Transverse colon (tissue), 4 donors: ENCODE data around the gene PTCH1. TPM values are rescaled to one million over a fixed set of nuclear protein-coding genes. Genes with fewer than 3 reads are reported as not detected.
A peak's percentile ranks its signal among the peaks of the same experiment; 100 is the strongest.

Source experiments
- DNase-seq: peaks from one replicate; pipeline ENCODE4 v3.0.0-alpha.2; 2019
- H3K27ac ChIP-seq, 4 donors: fragments of 200-600 bp; sonication (generic); 2 replicates each; pipeline ENCODE4 v1.5.1; 2016 to 2018; ENCODE audit warnings: inconsistent platforms in 4 of 4
- H3K27me3 ChIP-seq: fragments of 200-600 bp; sonication (generic); 2 replicates; pipeline ENCODE4 v1.5.1; 2017; ENCODE audit warnings: inconsistent platforms
- H3K36me3 ChIP-seq, 4 donors: fragments of 200-600 bp; sonication (generic); 2 replicates each; pipeline ENCODE4 v1.5.1; 2017 to 2019; ENCODE audit warnings: inconsistent platforms in 4 of 4
- H3K4me1 ChIP-seq, 4 donors: fragments of 200-600 bp; sonication (generic); 2 replicates each; pipeline ENCODE4 v1.5.1; 2017 to 2020; ENCODE audit warnings: inconsistent platforms in 4 of 4
- H3K4me3 ChIP-seq, 4 donors: fragments of 200-600 bp; sonication (generic); 1 replicate in 1 of 4; 2 replicates in 3 of 4; pipeline versions ENCODE4 v1.5.1 to v1.6.1; 2017 to 2019; ENCODE audit warnings: inconsistent platforms in 4 of 4
- H3K9me3 ChIP-seq, 2 donors: fragments of 200-600 bp; sonication (generic); 2 replicates each; pipeline ENCODE4 v1.5.1; 2017 to 2019; ENCODE audit warnings: inconsistent platforms in 2 of 2
- CTCF ChIP-seq, 5 experiments: fragments of 200-600 bp in 3 of 5; fragments of 450-650 bp in 2 of 5; sonication (generic) in 3 of 5; IDR thresholded peaks; 1 replicate in 2 of 5; 2 replicates in 3 of 5; pipeline ENCODE4 v1.5.1; 2016 to 2017; ENCODE audit warnings: antibody characterized with exemption in 5 of 5, inconsistent platforms in 3 of 5, mild to moderate bottlenecking in 2 of 5, moderate library complexity in 1 of 5
- EP300 ChIP-seq: sonication (generic); formaldehyde crosslinking; IDR thresholded peaks from one replicate; pipeline ENCODE4 v1.6.1; 2017; ENCODE audit warnings: antibody characterized with exemption, low read depth
- POLR2A ChIP-seq: fragments of 450-650 bp; IDR thresholded peaks from one replicate; pipeline ENCODE4 v1.6.1; 2016; ENCODE audit warnings: antibody characterized with exemption, mild to moderate bottlenecking, moderate library complexity
- POLR2AphosphoS5 ChIP-seq, 3 donors: sonication (generic); formaldehyde crosslinking; IDR thresholded peaks; one replicate each; pipeline ENCODE4 v1.6.1; 2016; ENCODE audit warnings: antibody characterized with exemption in 3 of 3
- WGBS, 2 donors: methylation state at CpG; one replicate each; pipeline ENCODE4 v1.1.5; 2018; ENCODE audit warnings: low coverage in 1 of 2; 5-methylcytosine and 5-hydroxymethylcytosine counted together
- in situ Hi-C, 4 donors: fragments of 200-750 bp; cut with MboI; loops; one replicate each; pipeline versions ENCODE4 v1.15.0 to v1.15.1; 2017; ENCODE audit warnings: low sequenced_read_pairs in 3 of 4, low pct_ligation_motif_present in 1 of 4, low pct_unique_long_range_greater_than_20kb in 1 of 4
- intact Hi-C: fragments of 100-400 bp; cut with DNase I; formaldehyde crosslinking; loops from one replicate; pipeline ENCODE4 v1.15.1; 2023; ENCODE audit warnings: low total_unique reads
- total RNA-seq, 4 donors: library from RNA; depleted of rRNA; stranded (reverse); fragments of >200 nt; gene quantifications; one replicate each; pipeline ENCODE4 v1.1.0, GENCODE V29; 2016

Gene PTCH1
- total RNA-seq, 4 donors from 2014 or later: 12.3 to 50.9 (median 26.4) TPM

GRCh38 chr9:95499046-95499676 lies 17.6 kb downstream of the PTCH1 start:
- Histone ChIP-seq H3K9me3 (no peaks in the 10 kb centered on the region), H3K27me3 (no peaks in the 10 kb centered on the region), H3K4me1 (peaks cover 0 to 11% (median 6%) of the 10 kb centered on the region in 4 donors), H3K27ac (peak overlapping the region in 3 of 4 donors; percentile 29 to 57 (median 53)), H3K4me3 (no peak overlapping the region), H3K36me3 (no peaks in the 10 kb centered on the region)
- intact Hi-C loops (no loop called here), in situ Hi-C loops (no loop called here)
- 68 to 77% methylated on average over 2 to 6 of the region's 6 CpGs for WGBS, 2 donors
- TF ChIP-seq CTCF (IDR thresholded peaks at IDR 0.05) (no peak), EP300 (no peak), POLR2AphosphoS5 (IDR thresholded peaks at IDR 0.05) (no peak), POLR2A (no peak)
- DNase-seq: no peak

- 80 to 88% methylated on average over 1 to 4 of the region's 4 CpGs for WGBS, 2 donors
- peaks cover 0 to 15% (median 8%) of the 10 kb centered on the region in 4 donors for H3K4me1 ChIP-seq
- H3K27me3 ChIP-seq: no peaks in the 10 kb centered on the region
- H3K36me3 ChIP-seq: no peaks in the 10 kb centered on the region
- intact Hi-C loops (no loop called here), in situ Hi-C loops (no loop called here)
- DNase-seq: no peak
- H3K9me3 ChIP-seq: no peaks in the 10 kb centered on the region
- no peak overlapping the region for H3K4me3 ChIP-seq
- TF ChIP-seq EP300 (no peak), POLR2AphosphoS5 (IDR thresholded peaks at IDR 0.05) (no peak), POLR2A (no peak), CTCF (IDR thresholded peaks at IDR 0.05) (no peak)
- H3K27ac ChIP-seq: peak overlapping the region in 3 of 4 donors; percentile 29 to 57 (median 53)
Measured at GRCh38 chr9:95498641-95499040, 18.1 kb downstream of the PTCH1 start.

GRCh38 chr9:95497772-95498171 lies 19.0 kb downstream of the PTCH1 start:
- WGBS, 2 donors: 53% methylated on average over 3 of the region's 3 CpGs; no CpG with 5 or more reads in 1 of the 2 donors
- in situ Hi-C loops (no loop called here), intact Hi-C loops (no loop called here)
- peak overlapping the region; percentile 22 to 57 (median 41) for H3K27ac ChIP-seq
- H3K36me3 ChIP-seq: no peaks in the 10 kb centered on the region
- no peaks in the 10 kb centered on the region for H3K27me3 ChIP-seq
- no peaks in the 10 kb centered on the region for H3K9me3 ChIP-seq
- TF ChIP-seq POLR2AphosphoS5 (IDR thresholded peaks at IDR 0.05): peak in 2 of 3 donors; percentile 55 to 64
- no peak for TF ChIP-seq POLR2A
- no peak overlapping the region for H3K4me3 ChIP-seq
- H3K4me1 ChIP-seq: peaks cover 0 to 19% (median 9%) of the 10 kb centered on the region in 4 donors
- DNase-seq: no peak

GRCh38 chr9:95496687-95497086 lies 20.1 kb downstream of the PTCH1 start:
- H3K4me3 ChIP-seq: no peak overlapping the region
- TF ChIP-seq POLR2AphosphoS5 (IDR thresholded peaks at IDR 0.05) (no peak), CTCF (IDR thresholded peaks at IDR 0.05) (no peak), POLR2A (no peak), EP300 (no peak)
- H3K36me3 ChIP-seq: no peaks in the 10 kb centered on the region
- no peak for DNase-seq
- WGBS, 2 donors: 82 to 91% methylated on average over 2 of the region's 2 CpGs
- intact Hi-C loops: no loop called here
- H3K27me3 ChIP-seq: no peaks in the 10 kb centered on the region
- H3K27ac ChIP-seq: peak overlapping the region; percentile 2 to 57 (median 34)
- H3K9me3 ChIP-seq: no peaks in the 10 kb centered on the region
- in situ Hi-C loops: no loop called here
- H3K4me1 ChIP-seq: peaks cover 0 to 22% (median 9%) of the 10 kb centered on the region in 4 donors
